Adrenal gland (tissue), 5 donors: ENCODE measurements around the gene SEZ6L2.

Source experiments
- POLR2A ChIP-seq, 2 donors: fragments of 450-650 bp; IDR thresholded peaks; one replicate each; pipeline ENCODE4 v1.6.1; 2017; ENCODE audit warnings: antibody characterized with exemption in 2 of 2, mild to moderate bottlenecking in 2 of 2, moderate library complexity in 1 of 2
- TF ChIP-seq, protein P1 (sequence below), 6 experiments: fragments of 450-650 bp in 4 of 6; fragments of 200-600 bp in 2 of 6; sonication (generic) in 1 of 6; IDR thresholded peaks; 1 replicate in 5 of 6; 2 replicates in 1 of 6; pipeline versions ENCODE4 v1.5.1 to v1.8.0; 2016 to 2021; ENCODE audit warnings: antibody characterized with exemption in 6 of 6, mild to moderate bottlenecking in 2 of 6, moderate library complexity in 1 of 6
- donor health status: DM: no; HTN: no; CAD: no.

DNA sequence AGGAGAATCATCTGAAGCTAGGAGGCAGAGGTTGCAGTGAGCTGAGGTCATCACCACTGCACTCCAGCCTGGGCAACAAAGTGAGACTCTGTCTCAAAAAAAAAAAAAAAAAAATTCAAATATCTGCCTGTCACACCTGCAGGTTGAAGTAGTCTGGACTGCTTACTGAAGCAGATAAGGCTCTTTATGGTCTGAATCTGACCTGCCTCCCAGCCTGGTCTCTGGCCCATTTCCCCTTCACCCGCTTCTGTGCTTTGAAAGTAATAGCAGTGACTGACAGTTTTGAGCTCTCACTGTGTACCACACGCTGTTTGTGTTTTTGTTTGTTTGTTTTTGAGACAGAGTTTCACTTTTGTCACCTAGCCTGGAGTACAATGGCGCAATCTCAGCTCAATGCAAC is 5.8 kb downstream of the SEZ6L2 start:
- TF ChIP-seq POLR2A (IDR thresholded peaks at IDR 0.05): no peak
- TF ChIP-seq, protein P1, sequence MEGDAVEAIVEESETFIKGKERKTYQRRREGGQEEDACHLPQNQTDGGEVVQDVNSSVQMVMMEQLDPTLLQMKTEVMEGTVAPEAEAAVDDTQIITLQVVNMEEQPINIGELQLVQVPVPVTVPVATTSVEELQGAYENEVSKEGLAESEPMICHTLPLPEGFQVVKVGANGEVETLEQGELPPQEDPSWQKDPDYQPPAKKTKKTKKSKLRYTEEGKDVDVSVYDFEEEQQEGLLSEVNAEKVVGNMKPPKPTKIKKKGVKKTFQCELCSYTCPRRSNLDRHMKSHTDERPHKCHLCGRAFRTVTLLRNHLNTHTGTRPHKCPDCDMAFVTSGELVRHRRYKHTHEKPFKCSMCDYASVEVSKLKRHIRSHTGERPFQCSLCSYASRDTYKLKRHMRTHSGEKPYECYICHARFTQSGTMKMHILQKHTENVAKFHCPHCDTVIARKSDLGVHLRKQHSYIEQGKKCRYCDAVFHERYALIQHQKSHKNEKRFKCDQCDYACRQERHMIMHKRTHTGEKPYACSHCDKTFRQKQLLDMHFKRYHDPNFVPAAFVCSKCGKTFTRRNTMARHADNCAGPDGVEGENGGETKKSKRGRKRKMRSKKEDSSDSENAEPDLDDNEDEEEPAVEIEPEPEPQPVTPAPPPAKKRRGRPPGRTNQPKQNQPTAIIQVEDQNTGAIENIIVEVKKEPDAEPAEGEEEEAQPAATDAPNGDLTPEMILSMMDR (IDR thresholded peaks at IDR 0.05): no peak
